Measurements from ENCODE around the gene CSRP1. TPM values are rescaled to one million over a fixed set of nuclear protein-coding genes. Genes with fewer than 3 reads are reported as not detected.
A peak's percentile ranks its signal among the peaks of the same experiment; 100 is the strongest.

The CSRP1 gene
- total and polyA plus RNA-seq, 9 of the 15 experiments (the other 6 are each of a cell fraction or from before 2014, with no cell fraction given) = 6.8 to 39.4 (median 23.7) TPM

GRCh38 chr1:201481004-201481380 is 25.9 kb downstream of the CSRP1 start (continued):
- TF ChIP-seq SMARCE1 (IDR thresholded peaks at IDR 0.05) (no peak), RREB1 (CRISPR knock-in tag; IDR thresholded peaks at IDR 0.05) (no peak), ZNF764 (CRISPR knock-in tag; IDR thresholded peaks at IDR 0.05; ENCODE audit: low read depth) (0 out of 2 replicates have a peak, but pooled peaks have one; percentile 61), ZBTB40 (IDR thresholded peaks at IDR 0.05) (peak; percentile 29; the same call in 1 of the 2 replicates), ZBTB40 (CRISPR knock-in tag; IDR thresholded peaks at IDR 0.05) (no peak), RBM17 (IDR thresholded peaks at IDR 0.05; ENCODE audit: borderline replicate concordance, low read depth, low read length) (no peak), ADNP (tag; IDR thresholded peaks at IDR 0.05) (no peak), KDM2B (CRISPR knock-in tag; IDR thresholded peaks at IDR 0.05) (peak; percentile 23; the same call in 1 of the 2 replicates), ZFX (CRISPR knock-in tag; IDR thresholded peaks at IDR 0.05) (0 out of 2 replicates have a peak, but pooled peaks have one; percentile 18), TGIF2 (CRISPR knock-in tag; IDR thresholded peaks at IDR 0.05) (no peak), SMARCA5 (IDR thresholded peaks at IDR 0.05) (no peak), ESRRA (IDR thresholded peaks at IDR 0.05; ENCODE audit: borderline replicate concordance, low read depth) (no peak)
- TF ChIP-seq, protein P1, sequence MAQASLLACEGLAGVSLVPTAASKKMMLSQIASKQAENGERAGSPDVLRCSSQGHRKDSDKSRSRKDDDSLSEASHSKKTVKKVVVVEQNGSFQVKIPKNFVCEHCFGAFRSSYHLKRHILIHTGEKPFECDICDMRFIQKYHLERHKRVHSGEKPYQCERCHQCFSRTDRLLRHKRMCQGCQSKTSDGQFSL (CRISPR knock-in tag; IDR thresholded peaks at IDR 0.05) = no peak
- TF ChIP-seq, protein P1 (tag; IDR thresholded peaks at IDR 0.05) = no peak
